ENCODE measurements around the gene NT5C3A. TPM values are rescaled to one million over a fixed set of nuclear protein-coding genes. Genes with fewer than 3 reads are reported as not detected.

Gene NT5C3A
- 10 to 100 TPM; 20.4 to 26.5 TPM for total RNA-seq

DNA sequence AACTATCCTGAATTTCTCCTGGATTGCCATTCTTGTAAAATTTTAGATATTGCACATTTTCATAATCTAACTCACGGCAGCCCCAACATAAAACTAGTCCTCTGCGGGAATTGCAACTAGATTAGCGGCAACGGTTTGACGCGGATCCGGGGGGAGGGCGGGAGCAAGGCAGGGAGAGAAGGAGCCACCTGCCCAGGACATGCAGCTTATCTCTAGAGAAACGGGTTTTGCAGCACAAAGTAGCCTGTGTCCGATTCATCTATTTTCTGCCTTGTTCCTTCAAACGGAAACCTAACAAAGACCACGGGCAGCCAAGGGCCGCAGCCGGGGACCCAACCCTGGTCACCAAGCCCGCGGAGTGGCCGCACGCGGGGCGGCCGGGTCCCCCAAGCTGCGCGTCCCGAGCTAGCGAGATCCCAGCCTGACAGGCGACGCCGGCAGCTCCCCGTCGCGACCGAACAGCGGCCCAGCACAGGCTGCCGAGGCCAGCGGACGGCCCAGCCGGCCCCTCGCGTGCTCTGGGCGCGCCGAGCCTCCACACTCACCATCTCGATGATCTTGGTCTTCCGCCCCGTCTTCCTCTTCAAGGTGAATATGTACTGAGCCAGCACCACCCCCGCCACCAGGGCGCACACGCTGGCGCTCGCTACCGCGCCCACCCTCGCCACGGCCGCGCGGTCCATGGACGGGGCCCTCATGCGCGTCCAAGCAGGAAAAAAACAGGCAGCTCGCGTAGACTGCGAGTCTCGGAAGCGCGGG lies at the start of gene NT5C3A:
NT5C3A (minus strand) TSS at position 754 of the 759 bp plus-strand sequence; CDS start at position 683, 71 bp downstream.
- Histone ChIP-seq H3K4me1 (peaks cover 23% of the 10 kb centered on the region), H3K4me3 (peak within 1 kb of the TSS; percentile 79 to 98), H3K9me3 (peaks cover 0 to 3% (median 0%) of the 10 kb centered on the region in 3 donors), H3K27ac (peak within 1 kb of the TSS; percentile 84 to 91 (median 88)), H3K36me3 (replicated peaks in 1 of 2; ENCODE audit: insufficient read depth in 1 of 2, low read depth in 2 of 2) (no peaks in the 10 kb centered on the region), H3K27me3 (no peaks in the 10 kb centered on the region)
- TF ChIP-seq POLR2A (IDR thresholded peaks at IDR 0.05) = peak; percentile 52 to 66 (median 63)
- TF ChIP-seq, protein P1, sequence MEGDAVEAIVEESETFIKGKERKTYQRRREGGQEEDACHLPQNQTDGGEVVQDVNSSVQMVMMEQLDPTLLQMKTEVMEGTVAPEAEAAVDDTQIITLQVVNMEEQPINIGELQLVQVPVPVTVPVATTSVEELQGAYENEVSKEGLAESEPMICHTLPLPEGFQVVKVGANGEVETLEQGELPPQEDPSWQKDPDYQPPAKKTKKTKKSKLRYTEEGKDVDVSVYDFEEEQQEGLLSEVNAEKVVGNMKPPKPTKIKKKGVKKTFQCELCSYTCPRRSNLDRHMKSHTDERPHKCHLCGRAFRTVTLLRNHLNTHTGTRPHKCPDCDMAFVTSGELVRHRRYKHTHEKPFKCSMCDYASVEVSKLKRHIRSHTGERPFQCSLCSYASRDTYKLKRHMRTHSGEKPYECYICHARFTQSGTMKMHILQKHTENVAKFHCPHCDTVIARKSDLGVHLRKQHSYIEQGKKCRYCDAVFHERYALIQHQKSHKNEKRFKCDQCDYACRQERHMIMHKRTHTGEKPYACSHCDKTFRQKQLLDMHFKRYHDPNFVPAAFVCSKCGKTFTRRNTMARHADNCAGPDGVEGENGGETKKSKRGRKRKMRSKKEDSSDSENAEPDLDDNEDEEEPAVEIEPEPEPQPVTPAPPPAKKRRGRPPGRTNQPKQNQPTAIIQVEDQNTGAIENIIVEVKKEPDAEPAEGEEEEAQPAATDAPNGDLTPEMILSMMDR (IDR thresholded peaks at IDR 0.05) = peak in 1 of 7 experiments; percentile 21
- DNase-seq (peak; percentile 37 to 62 (median 55)), ATAC-seq (peak; percentile 37)
- WGBS, 2 donors = 0% methylated on average over 9 to 66 of the region's 66 CpGs
- intact Hi-C loops (cut with DNase I) = no loop called here

DNA sequence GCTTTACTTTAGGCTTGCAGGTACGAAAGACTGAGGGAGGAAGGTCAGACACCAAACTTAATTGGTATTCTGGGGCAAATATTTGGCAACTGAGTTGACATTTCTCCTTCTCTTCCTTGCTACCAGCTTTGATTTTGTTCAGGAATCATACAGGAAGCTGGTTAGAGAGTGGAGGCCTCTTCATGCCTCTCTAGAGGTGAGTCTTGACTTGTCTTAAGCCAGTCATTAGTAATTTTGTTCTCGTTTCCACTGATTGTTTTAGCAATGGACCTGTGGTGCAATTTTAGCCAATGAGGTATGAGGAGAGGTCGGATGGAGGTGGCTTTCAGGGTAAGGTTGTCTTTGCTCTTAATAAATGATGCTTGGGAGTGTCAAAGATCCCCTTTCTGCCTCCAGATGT lies 49.0 kb upstream of the NT5C3A start:
- Histone ChIP-seq H3K36me3 (replicated peaks in 1 of 2; ENCODE audit: insufficient read depth in 1 of 2, low read depth in 2 of 2) (no peaks in the 10 kb centered on the region), H3K27me3 (no peaks in the 10 kb centered on the region), H3K4me3 (no peak overlapping the region), H3K9me3 (no peaks in the 10 kb centered on the region), H3K27ac (no peak overlapping the region), H3K4me1 (peaks cover 27% of the 10 kb centered on the region)
- intact Hi-C loops (cut with DNase I) = no loop called here
- 48 to 55% methylated on average over 3 of the region's 3 CpGs for WGBS, 2 donors
- ATAC-seq (no peak), DNase-seq (no peak)
- TF ChIP-seq POLR2A (IDR thresholded peaks at IDR 0.05) = no peak
- TF ChIP-seq, protein P1 (IDR thresholded peaks at IDR 0.05) = no peak

DNA sequence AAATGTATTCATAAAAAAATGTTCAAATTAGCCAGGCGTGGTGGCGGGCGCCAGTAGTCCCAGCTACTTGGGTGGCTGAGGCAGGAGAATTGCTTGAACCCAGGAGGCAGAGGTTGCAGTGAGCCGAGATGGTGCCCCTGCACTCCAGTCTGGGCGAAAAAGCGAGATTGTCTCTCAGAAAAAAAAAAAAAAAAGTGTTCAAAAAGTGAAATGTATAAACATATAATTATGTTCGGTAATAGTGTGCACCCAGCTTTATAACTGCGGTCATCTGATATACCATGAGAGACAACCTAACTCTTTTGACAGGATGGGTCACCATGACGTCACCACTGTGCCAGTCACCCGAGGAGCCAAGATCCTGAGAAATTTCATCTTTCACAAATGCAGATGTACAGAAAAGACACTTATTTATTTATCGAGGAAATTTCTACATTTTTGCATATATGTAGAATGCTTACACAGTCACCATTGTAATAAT lies 47.2 kb upstream of the NT5C3A start:
- no peak for TF ChIP-seq POLR2A (IDR thresholded peaks at IDR 0.05)
- TF ChIP-seq, protein P1 (IDR thresholded peaks at IDR 0.05) = no peak
- ATAC-seq = no peak

DNA sequence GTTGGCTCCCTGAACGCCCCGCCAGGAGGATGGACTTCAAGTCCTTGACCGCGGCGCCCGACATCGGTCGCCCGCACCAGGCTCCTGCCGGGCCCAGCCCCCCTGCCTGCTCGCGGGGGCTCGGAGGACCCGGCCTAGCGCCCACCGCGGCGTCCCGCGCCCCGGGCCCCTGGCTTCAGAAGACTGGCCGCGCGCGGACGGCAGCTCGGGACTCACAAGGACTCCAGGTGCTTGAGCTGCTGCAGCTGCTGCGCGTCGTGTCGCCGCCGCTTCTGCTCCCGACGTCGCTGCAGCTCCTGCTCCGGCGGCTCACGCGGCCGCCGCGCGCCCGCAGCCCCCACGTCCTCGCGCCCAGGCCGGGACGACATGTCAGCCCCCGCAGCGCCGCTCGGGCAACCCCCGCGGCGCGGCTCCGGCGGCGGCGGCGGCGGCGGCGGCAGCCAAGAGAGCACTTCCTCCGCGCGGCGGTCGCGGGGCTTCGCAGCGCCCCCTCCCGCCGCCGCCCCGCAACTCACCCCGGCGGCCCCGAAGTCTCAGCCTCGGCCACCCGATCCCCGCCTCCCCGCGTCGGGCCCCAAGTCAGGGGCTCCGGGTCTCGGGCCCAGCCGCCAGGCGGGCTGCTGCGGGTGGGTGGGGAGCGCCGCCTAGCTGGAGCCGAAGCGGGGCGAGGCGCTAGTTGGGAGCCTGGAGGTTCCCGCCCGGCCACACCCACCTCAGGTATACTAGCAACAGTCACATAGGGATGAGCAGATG lies 46.6 kb upstream of the NT5C3A start, which contains the start of gene RP9:
RP9 (minus strand) TSS at position 400 of the 753 bp plus-strand sequence; CDS start at position 368, 32 bp downstream.
- H3K27ac ChIP-seq = peak within 1 kb of the TSS; percentile 8 to 86 (median 70)
- no peaks in the 10 kb centered on the region for H3K27me3 ChIP-seq
- H3K4me3 ChIP-seq = peak within 1 kb of the TSS; percentile 64 to 99
- 0 to 1% methylated on average over 10 to 62 of the region's 100 CpGs for WGBS, 2 donors
- no peaks in the 10 kb centered on the region for H3K9me3 ChIP-seq
- DNase-seq = peak; percentile 59 to 72 (median 63)
- intact Hi-C loops (cut with DNase I) = no loop called here
- H3K36me3 ChIP-seq (replicated peaks in 1 of 2; ENCODE audit: insufficient read depth in 1 of 2, low read depth in 2 of 2) = no peaks in the 10 kb centered on the region
- peaks cover 35% of the 10 kb centered on the region for H3K4me1 ChIP-seq
- peak in 2 of 3 donors; percentile 41 for TF ChIP-seq POLR2A (IDR thresholded peaks at IDR 0.05)
- TF ChIP-seq, protein P1 (IDR thresholded peaks at IDR 0.05) = peak in 6 of 7 experiments; percentile 28 to 89 (median 70)
- peak; percentile 94 for ATAC-seq

More for the DNA sequence above, 47.2 kb upstream of the NT5C3A start:
- H3K27me3 ChIP-seq = no peaks in the 10 kb centered on the region
- no peak overlapping the region for H3K27ac ChIP-seq
- no peak for DNase-seq
- intact Hi-C loops (cut with DNase I) = no loop called here
- peaks cover 35% of the 10 kb centered on the region for H3K4me1 ChIP-seq
- peak overlapping the region in 1 of 2 donors; percentile 41 for H3K4me3 ChIP-seq
- whole genome bisulfite sequencing, 2 donors = 19 to 23% methylated on average over 11 of the region's 11 CpGs
- H3K36me3 ChIP-seq (replicated peaks in 1 of 2; ENCODE audit: insufficient read depth in 1 of 2, low read depth in 2 of 2) = no peaks in the 10 kb centered on the region
- no peaks in the 10 kb centered on the region for H3K9me3 ChIP-seq

Data from body of pancreas (tissue), 4 donors.